HepG2 (cell line): ENCODE measurements around the gene UTS2R. TPM values are rescaled to one million over a fixed set of nuclear protein-coding genes. Genes with fewer than 3 reads are reported as not detected.
A peak's percentile ranks its signal among the peaks of the same experiment; 100 is the strongest.

Source experiments
- AGO1 ChIP-seq: fragments of 200-400 bp; formaldehyde crosslinking; IDR thresholded peaks from 2 replicates; pipeline ENCODE4 v1.6.1; 2017; ENCODE audit warnings: mild to moderate bottlenecking, low read depth, low read length, moderate library complexity; ENCODE audit not compliant: poor library complexity, severe bottlenecking
- ARNTL ChIP-seq: sonication (generic); formaldehyde crosslinking; IDR thresholded peaks from 2 replicates; pipeline ENCODE4 v1.4.0; 2020; ENCODE audit warnings: mild to moderate bottlenecking, missing genetic modification reagents
- CBX5 ChIP-seq: sonication (generic); formaldehyde crosslinking; IDR thresholded peaks from 2 replicates; pipeline ENCODE4 v1.4.0; 2020; ENCODE audit warnings: missing genetic modification reagents, borderline replicate concordance
- CSRNP1 ChIP-seq: sonication (generic); formaldehyde crosslinking; IDR thresholded peaks from 2 replicates; pipeline ENCODE4 v1.8.1; 2023; ENCODE audit warnings: mild to moderate bottlenecking, missing genetic modification reagents
- FOXC1 ChIP-seq: sonication (generic); formaldehyde crosslinking; IDR thresholded peaks from 2 replicates; pipeline ENCODE4 v1.8.0; 2022; ENCODE audit warnings: mild to moderate bottlenecking, missing genetic modification reagents, borderline replicate concordance
- IRF9 ChIP-seq: sonication (generic); formaldehyde crosslinking; IDR thresholded peaks from 2 replicates; pipeline ENCODE4 v1.8.0; 2022; ENCODE audit warnings: missing genetic modification reagents, mild to moderate bottlenecking, borderline replicate concordance
- ISX ChIP-seq: sonication (generic); formaldehyde crosslinking; conservative IDR thresholded peaks from 2 replicates; pipeline ENCODE4 v1.5.0; 2020; ENCODE audit warnings: missing genetic modification reagents
- MXI1 ChIP-seq: IDR thresholded peaks from 3 replicates; pipeline ENCODE4 v1.6.1; 2012; ENCODE audit warnings: low read depth, low read length, inconsistent platforms, borderline replicate concordance
- NFE2L1 ChIP-seq: sonication (generic); formaldehyde crosslinking; IDR thresholded peaks from 2 replicates; pipeline ENCODE4 v1.4.0; 2020; ENCODE audit warnings: missing genetic modification reagents, mild to moderate bottlenecking, borderline replicate concordance
- PHF21A ChIP-seq: sonication (generic); formaldehyde crosslinking; IDR thresholded peaks from 2 replicates; pipeline ENCODE4 v1.5.0; 2020; ENCODE audit warnings: mild to moderate bottlenecking, missing genetic modification reagents
- SCMH1 ChIP-seq: sonication (generic); formaldehyde crosslinking; IDR thresholded peaks from 2 replicates; pipeline ENCODE4 v1.9.0; 2021; ENCODE audit warnings: missing genetic modification reagents, mild to moderate bottlenecking, borderline replicate concordance
- SIN3A ChIP-seq: IDR thresholded peaks from 2 replicates; pipeline ENCODE4 v1.6.1; 2011; ENCODE audit warnings: low read depth, mild to moderate bottlenecking, control low read depth, low read length, borderline replicate concordance
- SKI ChIP-seq: fragments of 450-650 bp; IDR thresholded peaks from one replicate; pipeline ENCODE4 v1.6.1; 2018; ENCODE audit warnings: mild to moderate bottlenecking; ENCODE audit not compliant: partially characterized antibody
- TARDBP ChIP-seq: sonication (generic); formaldehyde crosslinking; IDR thresholded peaks from 2 replicates; pipeline ENCODE4 v1.8.0; 2022; ENCODE audit warnings: mild to moderate bottlenecking, missing genetic modification reagents
- TCF12 ChIP-seq, 2 experiments: fragments of 450-650 bp in 1 of 2; sonication (generic) in 1 of 2; formaldehyde crosslinking in 1 of 2; IDR thresholded peaks; 2 replicates each; pipeline versions ENCODE4 v1.6.1 to v1.8.0; 2017 to 2022; ENCODE audit warnings: antibody characterized with exemption in 1 of 2, mild to moderate bottlenecking in 1 of 2, missing genetic modification reagents in 1 of 2, moderate library complexity in 1 of 2
- ZBTB21 ChIP-seq: sonication (generic); formaldehyde crosslinking; IDR thresholded peaks from 2 replicates; pipeline ENCODE4 v1.4.0; 2020; ENCODE audit warnings: missing genetic modification reagents
- ZBTB33 ChIP-seq: sonication (generic); formaldehyde crosslinking; IDR thresholded peaks from 2 replicates; pipeline ENCODE4 v1.4.0; 2020; ENCODE audit warnings: missing genetic modification reagents
- ZFP82 ChIP-seq: sonication (generic); formaldehyde crosslinking; IDR thresholded peaks from 2 replicates; pipeline ENCODE4 v1.5.1; 2020; ENCODE audit warnings: mild to moderate bottlenecking, missing genetic modification reagents, borderline replicate concordance
- ZNF224 ChIP-seq: sonication (generic); formaldehyde crosslinking; IDR thresholded peaks from 2 replicates; pipeline ENCODE4 v1.5.0; 2020; ENCODE audit warnings: mild to moderate bottlenecking, missing genetic modification reagents
- ZNF543 ChIP-seq: sonication (generic); formaldehyde crosslinking; IDR thresholded peaks from 2 replicates; pipeline ENCODE4 v1.4.0; 2020; ENCODE audit warnings: mild to moderate bottlenecking, missing genetic modification reagents
- ZNF629 ChIP-seq: sonication (generic); formaldehyde crosslinking; conservative IDR thresholded peaks from 2 replicates; pipeline ENCODE4 v1.5.0; 2020; ENCODE audit warnings: missing genetic modification reagents
- ZNF83 ChIP-seq: sonication (generic); formaldehyde crosslinking; IDR thresholded peaks from 2 replicates; pipeline ENCODE4 v1.4.0; 2020; ENCODE audit warnings: missing genetic modification reagents, mild to moderate bottlenecking, borderline replicate concordance
- polyA plus RNA-seq, 8 experiments: library from polyadenylated mRNA; depleted of rRNA in 3 of 8; stranded (reverse) in 7 of 8; unstranded in 1 of 8; fragments of >200 nt; fragmentation: Illumina TruSeq in 4 of 8; extraction: Trizol in 4 of 8; gene quantifications; 2 replicates each; pipeline versions ENCODE4 v1.2.1 to v1.2.3, GENCODE V29; 2011 to 2016; ENCODE audit warnings: low read depth in 4 of 8, missing spikeins in 1 of 8, mixed read lengths in 1 of 8; ENCODE audit not compliant: insufficient read depth in 1 of 8
- total RNA-seq, 5 experiments: library from RNA; depleted of rRNA; stranded (reverse); fragments of >200 nt; fragmentation: Illumina TruSeq; extraction: Trizol; gene quantifications; 2 replicates each; pipeline ENCODE4 v1.2.3, GENCODE V29; 2016; ENCODE audit warnings: low read depth in 1 of 5
- TF ChIP-seq, protein P1 (sequence below): sonication (generic); formaldehyde crosslinking; IDR thresholded peaks from 2 replicates; pipeline ENCODE4 v1.8.0; 2022; ENCODE audit warnings: mild to moderate bottlenecking, missing genetic modification reagents, moderate library complexity

UTS2R gene
- total and polyA plus RNA-seq, 2 of the 13 experiments (the other 11 are each of a cell fraction or from before 2014, with no cell fraction given), result 0.13 to 0.15 TPM

GRCh38 chr17:82330322-82331239 is 41.0 kb upstream of the UTS2R start (continued):
- TF ChIP-seq SKI (peak; percentile 86), SIN3A (peak; percentile 64; the same call in 1 of the 2 replicates), ARNTL (CRISPR knock-in tag) (peak; percentile 92), IRF9 (CRISPR knock-in tag) (peak; percentile 61), ZNF543 (CRISPR knock-in tag) (peak; percentile 96), ZBTB21 (CRISPR knock-in tag) (no peak), CBX5 (CRISPR knock-in tag) (peak; percentile 79; the same call in 1 of the 2 replicates), TCF12 (IDR thresholded peaks at IDR 0.05) (no peak), TCF12 (CRISPR knock-in tag; IDR thresholded peaks at IDR 0.05) (no peak), ISX (CRISPR knock-in tag) (no peak), CSRNP1 (peak; percentile 93; the same call in 1 of the 2 replicates), ZFP82 (CRISPR knock-in tag) (no peak), ZNF629 (CRISPR knock-in tag) (no peak; the same call in 1 of the 2 replicates), MXI1 (peak; percentile 72; the same call in 2 of the 3 replicates), FOXC1 (CRISPR knock-in tag) (no peak), ZBTB33 (peak; percentile 93; the same call in 1 of the 2 replicates), ZNF83 (CRISPR knock-in tag) (no peak), AGO1 (peak; percentile 42), ZNF224 (CRISPR knock-in tag) (no peak), PHF21A (CRISPR knock-in tag) (peak; percentile 82), NFE2L1 (0 out of 2 replicates have a peak, but pooled peaks have one; percentile 17), SCMH1 (CRISPR knock-in tag) (no peak), TARDBP (CRISPR knock-in tag) (peak; percentile 94)
- TF ChIP-seq, protein P1, sequence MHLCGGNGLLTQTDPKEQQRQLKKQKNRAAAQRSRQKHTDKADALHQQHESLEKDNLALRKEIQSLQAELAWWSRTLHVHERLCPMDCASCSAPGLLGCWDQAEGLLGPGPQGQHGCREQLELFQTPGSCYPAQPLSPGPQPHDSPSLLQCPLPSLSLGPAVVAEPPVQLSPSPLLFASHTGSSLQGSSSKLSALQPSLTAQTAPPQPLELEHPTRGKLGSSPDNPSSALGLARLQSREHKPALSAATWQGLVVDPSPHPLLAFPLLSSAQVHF (CRISPR knock-in tag), result no peak
